Mesenchymal stem cell (in vitro differentiated cells and primary cell): Measurements from ENCODE around the gene ERVW-1.

Source experiments
- DNase-seq: peaks from one replicate; pipeline ENCODE4 v3.0.0-alpha.2; 2013
- H2AFZ ChIP-seq: one replicate; pipeline ENCODE4 v1.6.1; 2013; ENCODE audit warnings: low read depth, mild to moderate bottlenecking, control low read depth, inconsistent platforms, low read length, moderate library complexity
- H2AK5ac ChIP-seq: 2 replicates; pipeline ENCODE4 v1.6.1; 2013; ENCODE audit warnings: low read length, moderate library complexity, mild to moderate bottlenecking, inconsistent platforms; ENCODE audit not compliant: severe bottlenecking
- H2BK120ac ChIP-seq: one replicate; pipeline ENCODE4 v1.6.1; 2013; ENCODE audit warnings: low read depth, mild to moderate bottlenecking, inconsistent platforms, low read length, moderate library complexity
- H2BK12ac ChIP-seq, 2 experiments: one replicate each; pipeline ENCODE4 v1.6.1; 2013; ENCODE audit warnings: inconsistent platforms in 2 of 2, low read length in 2 of 2, mild to moderate bottlenecking in 2 of 2, moderate library complexity in 2 of 2, control low read depth in 1 of 2
- H2BK15ac ChIP-seq: one replicate; pipeline ENCODE4 v1.6.1; 2013; ENCODE audit warnings: mild to moderate bottlenecking, low read depth, inconsistent platforms; ENCODE audit not compliant: poor library complexity, severe bottlenecking
- H2BK5ac ChIP-seq: 2 replicates; pipeline ENCODE4 v1.6.1; 2013; ENCODE audit warnings: low read depth, mild to moderate bottlenecking, low read length, control low read depth, inconsistent platforms; ENCODE audit not compliant: poor library complexity, severe bottlenecking
- H3K14ac ChIP-seq, 2 experiments: one replicate each; pipeline ENCODE4 v1.6.1; 2013; ENCODE audit warnings: inconsistent platforms in 2 of 2, low read length in 2 of 2, control low read depth in 1 of 2, mild to moderate bottlenecking in 1 of 2, moderate library complexity in 1 of 2
- H3K18ac ChIP-seq, 2 experiments: one replicate each; pipeline ENCODE4 v1.6.1; 2013; ENCODE audit warnings: inconsistent platforms in 2 of 2, low read length in 2 of 2, control low read depth in 1 of 2, low read depth in 1 of 2, mild to moderate bottlenecking in 1 of 2
- H3K23ac ChIP-seq, 2 experiments: one replicate each; pipeline ENCODE4 v1.6.1; 2013; ENCODE audit warnings: inconsistent platforms in 2 of 2, low read length in 2 of 2, mild to moderate bottlenecking in 2 of 2, moderate library complexity in 2 of 2, control low read depth in 1 of 2
- H3K27ac ChIP-seq: 2 replicates; pipeline ENCODE4 v1.5.1; 2013; ENCODE audit warnings: mild to moderate bottlenecking, moderate library complexity, low read length, control low read depth, inconsistent platforms; ENCODE audit not compliant: poor library complexity, severe bottlenecking
- H3K27me3 ChIP-seq, 2 experiments: 2 replicates each; pipeline versions ENCODE4 v1.6.1 to v1.7.0; 2013; ENCODE audit warnings: low read length in 2 of 2, mild to moderate bottlenecking in 2 of 2, moderate library complexity in 2 of 2, control low read depth in 1 of 2, inconsistent platforms in 1 of 2; ENCODE audit not compliant: control insufficient read depth in 1 of 2, insufficient read depth in 1 of 2
- H3K36me3 ChIP-seq, 2 experiments: 2 replicates each; pipeline versions ENCODE4 v1.6.1 to v1.7.0; 2013; ENCODE audit warnings: low read length in 2 of 2, control low read depth in 1 of 2, inconsistent platforms in 1 of 2, low read depth in 1 of 2, mild to moderate bottlenecking in 1 of 2; ENCODE audit not compliant: insufficient read depth in 2 of 2, control insufficient read depth in 1 of 2
- H3K4ac ChIP-seq, 2 experiments: one replicate each; pipeline ENCODE4 v1.6.1; 2013; ENCODE audit warnings: inconsistent platforms in 2 of 2, low read length in 2 of 2, mild to moderate bottlenecking in 2 of 2, moderate library complexity in 2 of 2, control low read depth in 1 of 2, low read depth in 1 of 2
- H3K4me1 ChIP-seq: 2 replicates; pipeline ENCODE4 v1.6.1; 2013; ENCODE audit warnings: low read depth, low read length, control low read depth; ENCODE audit not compliant: control insufficient read depth, insufficient read depth
- H3K4me2 ChIP-seq: 2 replicates; pipeline ENCODE4 v1.6.1; 2013; ENCODE audit warnings: low read length, mild to moderate bottlenecking, inconsistent platforms; ENCODE audit not compliant: poor library complexity, severe bottlenecking
- H3K4me3 ChIP-seq, 2 experiments: 2 replicates each; pipeline versions ENCODE4 v1.5.1 to v1.7.0; 2013; ENCODE audit warnings: low read length in 2 of 2, mild to moderate bottlenecking in 2 of 2, control low read depth in 1 of 2, low read depth in 1 of 2; ENCODE audit not compliant: insufficient read depth in 1 of 2
- H3K79me1 ChIP-seq: replicated peaks from 2 replicates; pipeline ENCODE4 v1.6.1; 2013; ENCODE audit warnings: mild to moderate bottlenecking, control low read depth, low read length, inconsistent platforms; ENCODE audit not compliant: poor library complexity, severe bottlenecking
- H3K9ac ChIP-seq: 2 replicates; pipeline ENCODE4 v1.7.0; 2013; ENCODE audit warnings: mild to moderate bottlenecking, low read length, moderate library complexity
- H3K9me3 ChIP-seq: 2 replicates; pipeline ENCODE4 v1.7.0; 2013; ENCODE audit warnings: mild to moderate bottlenecking, low read length; ENCODE audit not compliant: control insufficient read depth
- H4K8ac ChIP-seq: one replicate; pipeline ENCODE4 v1.6.1; 2013; ENCODE audit warnings: inconsistent platforms, mild to moderate bottlenecking, low read length, moderate library complexity
- H4K91ac ChIP-seq: one replicate; pipeline ENCODE4 v1.6.1; 2013; ENCODE audit warnings: mild to moderate bottlenecking, low read length, inconsistent platforms
- WGBS: methylation state at CpG from one replicate; pipeline ENCODE4 v1.1.7; 2013; ENCODE audit warnings: mixed read lengths; 5-methylcytosine and 5-hydroxymethylcytosine counted together

The ERVW-1 gene

DNA sequence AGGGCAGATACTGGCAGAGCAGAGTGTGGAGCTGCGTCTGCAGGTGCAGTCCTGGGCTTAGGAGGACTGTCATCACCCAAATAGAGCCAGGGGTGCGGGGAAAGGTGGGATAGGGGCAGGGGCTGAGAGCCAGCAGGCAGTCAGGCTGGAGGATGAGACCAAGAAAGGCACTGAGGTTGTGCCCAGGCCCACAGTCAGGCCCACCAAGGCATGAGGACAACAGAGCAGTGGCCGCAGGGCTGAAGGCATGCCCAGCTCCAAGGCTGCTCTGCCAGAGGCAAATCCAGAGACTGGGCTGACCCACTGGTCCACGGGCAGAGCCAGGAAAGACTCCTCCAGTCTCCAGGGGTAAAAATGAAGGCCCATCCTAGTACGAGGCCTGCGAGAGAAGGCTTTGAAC lies 54.8 kb downstream of the ERVW-1 start:
- Histone ChIP-seq H3K18ac (no peak overlapping the region), H3K36me3 (no peaks in the 10 kb centered on the region), H2BK12ac (peak overlapping the region in 1 of 2 experiments; percentile 15), H3K9ac (no peak overlapping the region), H3K4me3 (no peak overlapping the region), H2AK5ac (no peak overlapping the region), H3K4me1 (peaks cover 5% of the 10 kb centered on the region), H3K23ac (no peak overlapping the region), H3K27me3 (peaks cover 0 to 4% of the 10 kb centered on the region in 2 experiments), H3K14ac (no peak overlapping the region), H2AFZ (no peak overlapping the region), H4K8ac (no peak overlapping the region), H2BK120ac (no peak overlapping the region), H3K4ac (no peak overlapping the region), H3K4me2 (no peak overlapping the region), H2BK5ac (no peak overlapping the region), H3K9me3 (no peaks in the 10 kb centered on the region), H4K91ac (no peak overlapping the region), H3K27ac (no peak overlapping the region), H2BK15ac (no peak overlapping the region), H3K79me1 (no peaks in the 10 kb centered on the region)
- 95% methylated on average over 6 of the region's 6 CpGs for WGBS
- no peak for DNase-seq

DNA sequence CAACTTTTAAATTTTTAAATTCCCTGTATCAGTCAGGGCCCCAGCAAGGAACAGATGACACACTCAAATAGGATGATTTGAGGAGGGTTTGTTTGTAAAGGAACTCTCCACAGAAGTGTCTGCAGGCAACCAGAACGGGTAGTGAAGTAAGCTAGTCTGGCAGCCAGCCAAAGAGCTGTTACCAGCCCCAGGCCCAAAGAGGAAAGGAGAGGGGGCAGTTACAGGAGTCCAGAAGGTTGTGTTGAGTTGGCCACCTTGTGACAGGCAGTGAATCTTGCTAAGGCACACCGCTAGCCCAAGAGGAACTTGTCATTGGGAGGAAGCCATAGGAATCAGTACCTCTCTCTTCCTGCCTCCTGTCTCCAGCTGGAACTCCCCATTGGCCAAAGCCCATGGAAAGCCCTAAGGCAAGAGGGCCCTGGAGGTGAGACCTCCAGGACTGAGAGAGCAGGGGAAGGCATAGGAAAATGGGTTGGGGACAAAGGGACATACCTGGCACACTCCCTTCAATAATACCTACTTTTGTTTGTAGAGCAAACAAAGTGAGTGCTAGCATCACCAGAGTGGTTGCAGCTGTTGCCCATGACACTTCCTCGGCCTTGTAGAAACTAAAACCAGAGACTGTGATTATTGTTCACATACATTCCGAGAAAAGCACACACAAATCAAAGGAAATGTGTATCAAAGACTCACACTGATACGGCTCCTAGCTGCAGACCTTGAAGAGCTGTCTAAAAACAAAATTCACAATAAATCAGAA lies 55.9 kb downstream of the ERVW-1 start:
- Histone ChIP-seq H3K4ac (peak overlapping the region in 1 of 2 experiments; percentile 68), H3K79me1 (no peaks in the 10 kb centered on the region), H3K18ac (no peak overlapping the region), H3K27ac (no peak overlapping the region), H3K14ac (peak overlapping the region in 1 of 2 experiments; percentile 15), H2BK12ac (peak overlapping the region in 1 of 2 experiments; percentile 87), H3K9ac (no peak overlapping the region), H4K8ac (no peak overlapping the region), H3K23ac (no peak overlapping the region), H2BK120ac (no peak overlapping the region), H3K4me1 (peaks cover 5% of the 10 kb centered on the region), H2AFZ (no peak overlapping the region), H3K27me3 (peaks cover 0 to 4% of the 10 kb centered on the region in 2 experiments), H3K9me3 (no peaks in the 10 kb centered on the region), H3K4me3 (no peak overlapping the region), H2BK15ac (no peak overlapping the region), H2BK5ac (no peak overlapping the region), H3K36me3 (no peaks in the 10 kb centered on the region), H2AK5ac (no peak overlapping the region), H4K91ac (no peak overlapping the region), H3K4me2 (no peak overlapping the region)
- 65% methylated on average over 4 of the region's 5 CpGs for WGBS
- DNase-seq: peak; percentile 46
